ENCODE results near the gene RIMBP2.

RIMBP2 gene

DNA sequence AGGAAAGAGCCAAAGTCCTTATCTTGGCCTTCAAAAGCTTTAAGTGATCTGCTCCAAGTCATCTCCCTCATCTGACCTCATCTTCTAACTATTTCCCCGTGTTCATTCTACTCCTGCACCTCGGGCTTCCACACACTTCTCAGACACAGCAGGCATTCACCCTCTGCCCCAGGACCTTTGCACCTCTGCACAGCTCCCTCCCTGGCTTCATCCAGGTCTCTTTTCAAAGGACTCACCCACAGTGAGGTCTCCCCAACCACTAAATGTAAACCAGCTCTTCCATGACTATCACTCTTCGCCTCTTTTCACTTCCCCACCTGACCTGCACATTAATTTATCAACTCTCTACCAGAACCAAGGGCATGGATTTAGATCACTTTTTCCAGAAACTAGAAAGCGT, 216.6 kb downstream of the RIMBP2 start:
- Histone ChIP-seq H3K27me3 (ENCODE audit: insufficient read depth, low read length) (no peaks in the 10 kb centered on the region), H3F3A (ENCODE audit: insufficient read depth, low read length) (no peaks in the 10 kb centered on the region), H3K9me3 (ENCODE audit: low read length) (no peaks in the 10 kb centered on the region), H3K27ac (ENCODE audit: low read depth, low read length, poor library complexity, severe bottlenecking) (no peak overlapping the region), H3K9ac (ENCODE audit: low read length) (no peak overlapping the region), H3K36me3 (ENCODE audit: insufficient read depth, low read length) (no peaks in the 10 kb centered on the region), H2AFZ (ENCODE audit: low read length) (no peak overlapping the region), H3K4me1 (ENCODE audit: insufficient read depth, low read length, severe bottlenecking) (no peaks in the 10 kb centered on the region), H3K9me2 (ENCODE audit: low read depth, low read length) (no peaks in the 10 kb centered on the region), H3K4me2 (ENCODE audit: low read length) (no peak overlapping the region), H3K4me3 (ENCODE audit: low read depth, low read length, poor library complexity, severe bottlenecking) (no peak overlapping the region), H4K20me1 (ENCODE audit: insufficient read depth, low read length) (no peaks in the 10 kb centered on the region), H3K79me2 (ENCODE audit: insufficient read depth, low read length) (no peaks in the 10 kb centered on the region)
- TF ChIP-seq, protein P1, sequence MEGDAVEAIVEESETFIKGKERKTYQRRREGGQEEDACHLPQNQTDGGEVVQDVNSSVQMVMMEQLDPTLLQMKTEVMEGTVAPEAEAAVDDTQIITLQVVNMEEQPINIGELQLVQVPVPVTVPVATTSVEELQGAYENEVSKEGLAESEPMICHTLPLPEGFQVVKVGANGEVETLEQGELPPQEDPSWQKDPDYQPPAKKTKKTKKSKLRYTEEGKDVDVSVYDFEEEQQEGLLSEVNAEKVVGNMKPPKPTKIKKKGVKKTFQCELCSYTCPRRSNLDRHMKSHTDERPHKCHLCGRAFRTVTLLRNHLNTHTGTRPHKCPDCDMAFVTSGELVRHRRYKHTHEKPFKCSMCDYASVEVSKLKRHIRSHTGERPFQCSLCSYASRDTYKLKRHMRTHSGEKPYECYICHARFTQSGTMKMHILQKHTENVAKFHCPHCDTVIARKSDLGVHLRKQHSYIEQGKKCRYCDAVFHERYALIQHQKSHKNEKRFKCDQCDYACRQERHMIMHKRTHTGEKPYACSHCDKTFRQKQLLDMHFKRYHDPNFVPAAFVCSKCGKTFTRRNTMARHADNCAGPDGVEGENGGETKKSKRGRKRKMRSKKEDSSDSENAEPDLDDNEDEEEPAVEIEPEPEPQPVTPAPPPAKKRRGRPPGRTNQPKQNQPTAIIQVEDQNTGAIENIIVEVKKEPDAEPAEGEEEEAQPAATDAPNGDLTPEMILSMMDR (IDR thresholded peaks at IDR 0.05; ENCODE audit: low read length) = no peak
- TF ChIP-seq EZH2 (IDR thresholded peaks at IDR 0.05; ENCODE audit: borderline replicate concordance, low read length) = no peak

DNA sequence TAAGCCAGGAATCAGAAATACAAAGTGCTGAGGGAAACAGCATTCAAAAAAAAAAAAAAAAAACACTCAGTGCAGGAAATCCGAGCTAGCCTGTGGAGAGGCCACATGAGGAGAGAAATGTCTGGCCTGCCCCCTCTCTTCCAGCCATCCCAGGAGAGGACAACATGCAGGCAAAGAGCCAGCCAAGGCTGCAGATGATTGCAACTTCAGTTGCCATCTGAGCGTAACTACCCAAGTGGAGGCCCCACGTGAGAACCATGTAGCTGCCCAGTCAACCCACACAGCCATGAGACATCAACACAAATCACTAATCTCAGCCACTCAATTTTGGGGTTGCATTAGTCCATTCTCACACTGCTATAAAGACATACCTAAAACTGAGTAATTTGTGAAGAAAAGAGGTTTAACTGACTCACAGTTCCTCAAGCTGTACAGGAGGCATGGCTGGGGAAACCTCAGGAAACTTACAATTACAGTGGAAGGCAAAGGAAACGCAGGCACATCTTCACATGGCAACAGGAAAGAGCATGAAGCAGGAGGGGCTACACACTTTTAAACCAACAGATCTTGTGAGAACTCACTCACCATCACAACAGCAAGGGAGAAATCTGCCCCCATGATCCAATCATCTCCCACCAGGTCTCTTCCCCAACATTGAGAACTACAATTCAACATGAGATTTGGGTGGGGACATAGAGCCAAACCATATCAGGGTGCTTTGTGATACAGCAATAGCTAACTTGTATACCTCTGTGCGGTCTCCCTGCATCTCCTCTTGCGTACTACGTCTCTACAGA, 217.3 kb downstream of the RIMBP2 start:
- no peak overlapping the region for H3K9ac ChIP-seq (ENCODE audit: low read length)
- no peaks in the 10 kb centered on the region for H3K9me3 ChIP-seq (ENCODE audit: low read length)
- H3F3A ChIP-seq (ENCODE audit: insufficient read depth, low read length) = no peaks in the 10 kb centered on the region
- H3K4me1 ChIP-seq (ENCODE audit: insufficient read depth, low read length, severe bottlenecking) = no peaks in the 10 kb centered on the region
- H3K27ac ChIP-seq (ENCODE audit: low read depth, low read length, poor library complexity, severe bottlenecking) = no peak overlapping the region
- no peaks in the 10 kb centered on the region for H4K20me1 ChIP-seq (ENCODE audit: insufficient read depth, low read length)
- TF ChIP-seq, protein P1 (IDR thresholded peaks at IDR 0.05; ENCODE audit: low read length) = no peak
- TF ChIP-seq EZH2 (IDR thresholded peaks at IDR 0.05; ENCODE audit: borderline replicate concordance, low read length) = no peak
- no peaks in the 10 kb centered on the region for H3K36me3 ChIP-seq (ENCODE audit: insufficient read depth, low read length)
- no peak overlapping the region for H3K4me2 ChIP-seq (ENCODE audit: low read length)
- H3K4me3 ChIP-seq (ENCODE audit: low read depth, low read length, poor library complexity, severe bottlenecking) = no peak overlapping the region
- H2AFZ ChIP-seq (ENCODE audit: low read length) = no peak overlapping the region
- H3K27me3 ChIP-seq (ENCODE audit: insufficient read depth, low read length) = no peaks in the 10 kb centered on the region
- no peaks in the 10 kb centered on the region for H3K9me2 ChIP-seq (ENCODE audit: low read depth, low read length)
- no peaks in the 10 kb centered on the region for H3K79me2 ChIP-seq (ENCODE audit: insufficient read depth, low read length)

DNA sequence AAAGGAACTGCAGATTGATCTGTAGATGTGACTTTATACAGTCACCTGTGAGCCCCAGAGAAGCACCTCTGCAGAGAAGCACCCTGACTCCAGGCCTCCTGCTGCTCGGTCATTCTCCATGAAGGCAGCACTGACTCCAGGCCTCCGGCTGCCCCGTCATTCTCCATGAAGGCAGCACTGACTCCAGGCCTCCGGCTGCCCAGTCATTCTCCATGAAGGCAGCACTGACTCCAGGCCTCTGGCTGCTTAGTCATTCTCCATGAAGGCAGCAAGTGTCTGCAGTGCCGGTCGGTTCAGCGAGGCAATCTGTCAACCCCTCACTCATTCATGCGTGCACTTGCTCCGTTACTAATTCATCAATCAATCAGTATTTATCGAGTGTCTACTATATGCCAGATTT, 218.1 kb downstream of the RIMBP2 start:
- Histone ChIP-seq H3K4me3 (ENCODE audit: low read depth, low read length, poor library complexity, severe bottlenecking) (no peak overlapping the region), H3K27me3 (ENCODE audit: insufficient read depth, low read length) (no peaks in the 10 kb centered on the region), H3K9ac (ENCODE audit: low read length) (no peak overlapping the region), H3K79me2 (ENCODE audit: insufficient read depth, low read length) (no peaks in the 10 kb centered on the region), H3K4me1 (ENCODE audit: insufficient read depth, low read length, severe bottlenecking) (no peaks in the 10 kb centered on the region), H3K9me2 (ENCODE audit: low read depth, low read length) (no peaks in the 10 kb centered on the region), H3K36me3 (ENCODE audit: insufficient read depth, low read length) (no peaks in the 10 kb centered on the region), H3K27ac (ENCODE audit: low read depth, low read length, poor library complexity, severe bottlenecking) (no peak overlapping the region), H2AFZ (ENCODE audit: low read length) (no peak overlapping the region), H4K20me1 (ENCODE audit: insufficient read depth, low read length) (no peaks in the 10 kb centered on the region), H3F3A (ENCODE audit: insufficient read depth, low read length) (no peaks in the 10 kb centered on the region), H3K4me2 (ENCODE audit: low read length) (no peak overlapping the region), H3K9me3 (ENCODE audit: low read length) (no peaks in the 10 kb centered on the region)
- TF ChIP-seq, protein P1 (IDR thresholded peaks at IDR 0.05; ENCODE audit: low read length) = no peak
- TF ChIP-seq EZH2 (IDR thresholded peaks at IDR 0.05; ENCODE audit: borderline replicate concordance, low read length) = no peak
